Astrocyte of the cerebellum (primary cell): ENCODE results near the gene EPHA3.

Experiments
- DNase-seq: peaks from one replicate; pipeline ENCODE4 v3.0.0-alpha.2; 2011; ENCODE audit warnings: low read depth
- H3K4me3 ChIP-seq: 2 replicates; pipeline ENCODE4 v1.5.1; 2011; ENCODE audit warnings: mild to moderate bottlenecking, low read depth, low read length, moderate library complexity
- in situ Hi-C: cut with HindIII; loops from 2 replicates; pipeline ENCODE4 v1.10.0; 2017; ENCODE audit warnings: low sequenced_read_pairs
- TF ChIP-seq, protein P1 (sequence below): IDR thresholded peaks from 2 replicates; pipeline ENCODE4 v1.5.1; 2012; ENCODE audit warnings: low read length, low read depth, moderate library complexity, mild to moderate bottlenecking; ENCODE audit errors: missing control alignments

The EPHA3 gene

DNA sequence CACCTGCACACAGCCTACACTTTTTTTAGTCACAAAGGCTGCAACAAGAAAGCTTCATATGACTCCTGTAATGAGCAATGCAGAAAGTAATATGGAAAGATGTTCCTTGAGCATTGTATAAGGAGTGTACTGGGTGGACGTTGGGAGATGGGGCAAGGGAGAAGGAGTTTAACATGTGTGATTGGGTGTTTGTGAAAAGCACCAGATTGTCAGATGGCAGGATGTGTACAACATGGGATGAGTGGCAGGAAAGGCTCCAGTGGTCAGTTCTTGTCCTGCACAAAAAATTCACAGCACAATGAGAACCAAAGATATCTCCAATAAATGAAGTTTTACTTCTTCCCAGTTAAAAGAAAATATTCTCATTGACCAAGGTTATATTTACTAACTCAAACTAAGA is 255.1 kb downstream of the EPHA3 start:
- in situ Hi-C loops = no loop called here
- no peak overlapping the region for H3K4me3 ChIP-seq
- TF ChIP-seq, protein P1, sequence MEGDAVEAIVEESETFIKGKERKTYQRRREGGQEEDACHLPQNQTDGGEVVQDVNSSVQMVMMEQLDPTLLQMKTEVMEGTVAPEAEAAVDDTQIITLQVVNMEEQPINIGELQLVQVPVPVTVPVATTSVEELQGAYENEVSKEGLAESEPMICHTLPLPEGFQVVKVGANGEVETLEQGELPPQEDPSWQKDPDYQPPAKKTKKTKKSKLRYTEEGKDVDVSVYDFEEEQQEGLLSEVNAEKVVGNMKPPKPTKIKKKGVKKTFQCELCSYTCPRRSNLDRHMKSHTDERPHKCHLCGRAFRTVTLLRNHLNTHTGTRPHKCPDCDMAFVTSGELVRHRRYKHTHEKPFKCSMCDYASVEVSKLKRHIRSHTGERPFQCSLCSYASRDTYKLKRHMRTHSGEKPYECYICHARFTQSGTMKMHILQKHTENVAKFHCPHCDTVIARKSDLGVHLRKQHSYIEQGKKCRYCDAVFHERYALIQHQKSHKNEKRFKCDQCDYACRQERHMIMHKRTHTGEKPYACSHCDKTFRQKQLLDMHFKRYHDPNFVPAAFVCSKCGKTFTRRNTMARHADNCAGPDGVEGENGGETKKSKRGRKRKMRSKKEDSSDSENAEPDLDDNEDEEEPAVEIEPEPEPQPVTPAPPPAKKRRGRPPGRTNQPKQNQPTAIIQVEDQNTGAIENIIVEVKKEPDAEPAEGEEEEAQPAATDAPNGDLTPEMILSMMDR = no peak
- DNase-seq = no peak

DNA sequence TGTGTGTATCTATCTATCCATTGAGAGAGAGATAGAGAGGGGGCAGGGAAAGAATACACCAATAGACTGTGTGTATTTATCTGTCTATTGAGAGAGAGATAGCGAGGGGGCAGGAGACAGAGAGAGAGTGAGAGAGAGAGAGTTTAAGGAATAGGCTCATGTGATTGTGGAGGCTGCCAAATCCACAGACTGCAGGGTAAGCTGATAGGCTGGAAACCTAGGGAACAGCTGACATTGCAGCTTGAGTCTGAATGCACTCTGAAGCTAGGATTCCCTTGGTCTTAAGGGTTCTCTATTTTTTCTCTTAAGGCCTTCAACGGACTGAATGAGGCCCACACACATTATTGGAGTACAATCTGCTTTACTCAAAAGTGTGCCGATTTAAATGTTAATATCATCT is 255.8 kb downstream of the EPHA3 start:
- H3K4me3 ChIP-seq = no peak overlapping the region
- no peak for DNase-seq
- in situ Hi-C loops = no loop called here
- TF ChIP-seq, protein P1 = no peak

DNA sequence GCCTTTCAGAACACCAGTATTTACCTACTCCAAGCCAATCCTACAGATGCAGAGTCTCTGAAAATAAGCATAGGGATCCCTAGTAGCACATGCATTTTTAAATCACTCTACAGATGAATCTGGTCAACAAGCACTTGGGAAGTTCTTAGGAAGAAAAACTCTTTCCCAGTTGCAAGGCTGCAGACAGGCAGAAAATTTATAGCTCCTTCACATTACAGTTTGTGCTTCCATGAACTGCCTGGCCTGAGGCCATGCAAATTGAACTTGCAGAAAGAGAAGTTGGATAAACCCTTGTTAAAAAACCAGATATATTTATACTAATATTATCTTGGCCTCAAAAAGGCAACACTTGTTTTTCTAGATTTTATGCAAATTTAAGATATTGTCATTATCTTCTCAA is 256.9 kb downstream of the EPHA3 start:
- no peak for DNase-seq
- H3K4me3 ChIP-seq = no peak overlapping the region
- TF ChIP-seq, protein P1 = no peak
- in situ Hi-C loops = no loop called here

DNA sequence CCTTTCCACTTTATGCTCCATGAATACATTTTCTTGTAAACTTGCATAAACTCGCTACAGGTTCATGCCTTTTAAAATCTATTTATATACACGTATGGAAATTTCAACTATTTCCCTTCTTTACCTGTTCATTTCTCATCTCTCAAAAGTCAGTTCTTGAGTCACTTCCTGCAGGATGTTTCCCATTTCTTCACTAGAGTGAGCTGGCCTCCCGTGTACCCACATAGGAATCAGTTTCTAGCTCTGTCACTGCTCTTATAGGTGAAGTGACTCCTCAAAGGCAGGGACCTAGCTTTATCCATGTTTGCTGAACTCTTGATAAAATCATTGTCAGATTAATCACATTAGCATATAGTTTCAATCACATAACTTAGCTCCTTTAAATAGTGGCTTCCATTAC is 259.7 kb downstream of the EPHA3 start:
- no peak for DNase-seq
- TF ChIP-seq, protein P1 = no peak
- H3K4me3 ChIP-seq = no peak overlapping the region
- in situ Hi-C loops = no loop called here

DNA sequence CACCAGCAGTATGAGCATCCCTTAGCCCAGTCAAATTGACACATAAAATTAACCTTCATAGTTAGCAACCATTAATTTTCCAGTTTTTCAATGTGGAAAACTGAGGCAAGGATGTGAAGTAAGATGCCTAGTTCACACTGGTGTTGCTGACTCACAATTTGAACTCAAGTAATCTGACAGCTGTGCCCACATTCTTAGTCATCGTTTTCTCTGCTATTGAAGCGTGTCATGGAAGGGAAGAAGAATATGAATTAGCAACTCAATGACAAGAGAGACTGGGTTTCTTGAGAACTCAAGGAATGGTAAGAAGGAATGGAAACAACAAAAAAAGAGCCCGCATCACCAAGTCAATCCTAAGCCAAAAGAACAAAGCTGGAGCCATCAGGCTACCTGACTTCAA is 261.4 kb downstream of the EPHA3 start:
- in situ Hi-C loops = no loop called here
- H3K4me3 ChIP-seq = no peak overlapping the region
- TF ChIP-seq, protein P1 = no peak
- no peak for DNase-seq

DNA sequence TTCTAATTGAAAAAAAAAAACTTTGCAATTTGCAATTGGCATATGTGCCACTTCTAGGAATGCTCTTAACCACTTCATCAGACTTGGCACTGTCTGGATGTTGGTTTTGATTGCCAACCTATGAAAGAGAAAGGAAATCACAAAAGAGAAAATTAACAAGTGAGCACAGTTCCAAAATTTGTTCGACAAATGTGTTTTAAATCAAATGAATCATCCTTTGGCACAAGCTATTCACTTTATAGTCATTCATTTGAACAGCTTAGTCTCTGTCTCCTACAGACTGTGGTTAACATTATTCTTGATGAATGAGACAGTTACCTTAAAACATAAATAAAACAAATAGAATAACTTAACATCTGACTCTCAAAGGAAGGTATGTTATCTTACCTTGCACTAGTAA is 265.0 kb downstream of the EPHA3 start:
- in situ Hi-C loops = no loop called here
- H3K4me3 ChIP-seq = no peak overlapping the region
- TF ChIP-seq, protein P1 = no peak
- DNase-seq = peak; percentile 32

DNA sequence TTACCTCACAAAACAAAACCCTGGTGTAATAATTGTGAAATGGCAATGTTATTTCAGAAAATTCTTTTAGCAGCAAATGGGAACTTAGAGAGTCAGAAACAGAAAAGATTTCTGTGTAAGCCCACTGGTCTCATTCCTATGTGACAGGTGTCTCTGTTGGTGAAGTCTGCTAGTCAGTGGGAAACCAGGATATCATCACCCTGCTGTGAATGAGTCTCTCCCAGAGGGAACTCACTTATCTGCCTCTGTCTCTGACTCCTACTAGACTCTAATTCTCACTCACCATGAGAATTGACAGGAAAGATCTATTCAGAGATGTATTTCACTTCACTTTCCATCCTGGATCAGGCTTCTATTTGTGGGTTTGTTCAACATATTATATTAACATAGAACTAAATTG is 266.0 kb downstream of the EPHA3 start:
- no peak for DNase-seq
- no peak overlapping the region for H3K4me3 ChIP-seq
- TF ChIP-seq, protein P1 = no peak
- in situ Hi-C loops = no loop called here
